T1000 (cell line): Measurements from ENCODE around the gene PCBP3.
"Not testable (repeated sequence)": the region's sequence is repeated elsewhere in the genome, so short reads cannot be mapped to it uniquely, and the experiment has no call there.

Experiments used
- DNase-seq: peaks from one replicate; lab custom pipeline; 2025; ENCODE audit warnings: mixed read lengths; lab: John Stamatoyannopoulos, UW

PCBP3 gene

DNA sequence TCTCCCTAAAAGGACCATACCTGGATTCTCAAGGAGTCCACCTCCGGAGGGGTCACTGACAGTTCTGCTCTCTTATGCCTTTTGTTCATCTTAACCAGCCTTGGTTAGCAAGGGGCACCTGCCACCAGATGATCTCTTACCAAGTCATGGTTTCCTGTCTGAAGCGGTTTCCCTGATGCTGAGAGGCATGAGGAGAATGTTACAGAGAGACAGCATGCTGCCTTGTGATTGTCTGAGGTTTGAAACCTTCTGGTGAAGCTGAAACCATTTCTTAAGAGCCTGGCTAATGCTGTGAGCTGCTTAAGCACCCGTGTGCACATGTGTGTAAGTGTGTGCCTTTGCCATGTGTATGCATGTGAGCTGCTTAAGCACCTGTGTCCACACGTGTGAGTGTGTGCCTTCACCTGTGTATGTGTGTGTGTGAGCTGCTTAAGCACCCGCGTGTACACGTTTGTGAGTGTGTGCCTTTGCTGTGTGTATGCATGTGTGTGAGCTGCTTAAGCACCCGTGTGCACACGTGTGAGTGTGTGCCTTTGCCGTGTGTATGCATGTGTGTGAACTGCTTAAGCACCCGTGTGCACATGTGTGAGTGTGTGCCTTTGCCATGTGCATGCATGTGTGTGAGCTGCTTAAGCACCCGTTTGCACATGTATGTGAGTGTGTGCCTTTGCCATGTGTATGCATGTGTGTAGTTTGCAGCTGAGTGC lies 201.7 kb downstream of the PCBP3 start:
- no peak for DNase-seq

DNA sequence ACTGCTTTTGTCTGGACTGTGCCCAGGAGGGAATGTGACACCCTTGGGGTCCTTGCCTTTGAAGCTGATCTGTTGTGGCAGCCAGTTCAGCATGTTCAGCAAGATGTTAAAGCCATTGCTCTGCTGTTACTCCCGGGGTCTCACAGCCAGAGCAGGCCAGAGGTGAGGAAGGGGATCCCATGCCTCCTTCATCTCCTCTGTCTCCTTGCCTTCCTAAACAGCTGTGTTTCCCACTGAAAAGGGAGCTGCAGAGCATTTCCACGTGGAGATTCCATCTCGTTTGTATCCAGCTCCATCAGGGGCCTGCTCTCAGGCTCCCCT lies 202.2 kb downstream of the PCBP3 start:
- no peak for DNase-seq

DNA sequence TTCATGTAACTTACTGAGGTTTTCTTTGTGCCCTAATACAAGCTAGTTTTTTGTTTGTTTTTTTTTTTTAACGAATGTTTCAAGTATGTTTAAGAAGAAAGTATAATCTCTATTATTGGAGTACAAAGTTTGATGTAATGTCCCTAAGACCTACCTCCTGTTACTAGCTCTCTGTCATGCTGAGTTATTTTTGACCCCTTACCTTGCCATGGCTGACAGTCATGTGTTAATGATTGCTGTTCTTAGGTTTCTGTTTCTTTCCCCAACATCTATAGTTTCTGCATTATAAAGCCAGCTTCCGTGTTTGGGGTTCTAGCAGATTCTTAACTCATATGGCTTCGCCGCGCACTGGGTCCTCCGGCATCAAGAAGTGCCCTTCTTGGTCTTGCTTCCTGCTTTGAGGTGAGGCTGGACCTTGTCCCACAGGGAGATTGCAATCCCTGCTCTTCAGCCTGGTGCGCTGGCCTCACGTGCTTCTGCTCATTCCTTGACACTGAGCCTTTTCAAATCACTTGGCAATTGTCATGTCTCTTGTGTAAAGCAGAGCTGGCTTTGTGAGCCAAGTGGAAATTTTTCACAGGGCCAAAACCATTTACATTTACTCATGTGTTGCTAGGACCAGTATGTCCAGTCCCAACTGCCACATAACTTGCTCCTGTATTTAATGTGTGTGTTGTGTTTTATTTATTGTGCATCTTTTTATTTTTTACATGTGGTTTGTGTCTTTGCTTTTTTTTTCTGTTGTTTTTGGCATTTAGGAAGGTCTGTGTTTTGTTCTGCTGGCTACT lies 203.0 kb downstream of the PCBP3 start:
- no peak for DNase-seq

DNA sequence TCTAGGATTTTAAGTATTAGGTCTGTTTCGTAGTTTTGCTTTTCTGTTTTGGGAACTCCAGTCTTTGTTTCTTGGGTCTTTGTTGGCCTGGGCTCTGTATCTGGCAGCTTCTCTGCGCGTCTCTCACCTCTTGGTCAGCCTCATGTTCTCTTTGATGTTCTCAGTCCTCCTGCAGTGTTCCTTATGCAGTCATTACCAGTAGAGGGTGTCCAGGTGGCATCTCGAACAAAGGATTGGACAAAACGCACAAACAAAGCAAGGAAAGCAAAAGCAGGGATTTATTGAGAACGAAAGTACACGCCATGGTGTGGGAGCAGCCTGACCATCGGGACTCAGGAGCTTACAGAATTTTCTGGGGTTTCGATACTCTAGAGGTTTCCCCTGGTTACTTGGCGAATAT lies 204.3 kb downstream of the PCBP3 start:
- no peak for DNase-seq

GRCh38 chr21:45848331-45848730 lies 204.8 kb downstream of the PCBP3 start:
- DNase-seq = no peak

GRCh38 chr21:45848805-45849204 lies 205.3 kb downstream of the PCBP3 start:
- DNase-seq = no peak

GRCh38 chr21:45849651-45850050 lies 206.1 kb downstream of the PCBP3 start:
- no peak for DNase-seq

DNA sequence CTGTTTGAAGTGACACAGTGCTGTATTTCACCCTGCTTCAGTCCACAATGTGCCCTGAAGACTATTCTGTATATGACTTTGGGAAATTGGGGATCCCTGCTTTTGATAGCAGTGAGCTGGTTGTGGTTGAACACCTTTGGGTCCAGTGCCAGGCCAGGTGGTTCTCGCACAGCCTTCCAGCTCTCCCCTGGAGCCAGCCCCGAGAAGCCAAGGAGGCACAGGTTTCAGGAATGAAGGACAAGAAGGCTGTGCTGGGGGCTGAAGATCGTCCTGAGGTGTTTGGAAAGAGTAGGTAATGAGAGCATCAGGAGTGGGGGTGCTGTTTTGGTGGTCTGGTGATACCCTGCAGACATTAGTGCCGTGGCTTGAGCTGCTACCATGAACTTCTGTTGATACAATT lies 206.7 kb downstream of the PCBP3 start:
- DNase-seq = no peak

DNA sequence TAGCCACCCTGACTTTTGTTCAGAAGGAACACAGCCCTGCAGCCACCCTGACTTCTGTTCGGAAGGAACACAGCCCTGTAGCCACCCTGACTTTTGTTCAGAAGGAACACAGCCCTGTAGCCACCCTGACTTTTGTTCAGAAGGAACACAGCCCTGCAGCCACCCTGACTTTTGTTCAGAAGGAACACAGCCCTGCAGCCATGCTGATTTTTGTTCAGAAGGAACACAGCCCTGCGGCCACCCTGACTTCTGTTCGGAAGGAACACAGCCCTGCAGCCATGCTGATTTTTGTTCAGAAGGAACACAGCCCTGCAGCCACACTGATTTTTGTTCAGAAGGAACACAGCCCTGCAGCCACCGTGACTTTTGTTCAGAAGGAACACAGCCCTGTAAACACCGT lies 208.9 kb downstream of the PCBP3 start:
- DNase-seq = not testable (repeated sequence)

GRCh38 chr21:45852886-45853400 lies 209.4 kb downstream of the PCBP3 start:
- no peak for DNase-seq

GRCh38 chr21:45853703-45854342 lies 210.3 kb downstream of the PCBP3 start:
- no peak for DNase-seq

- no peak for DNase-seq
Measured at GRCh38 chr21:45854690-45855247, 211.2 kb downstream of the PCBP3 start.

GRCh38 chr21:45855248-45855811 lies 211.8 kb downstream of the PCBP3 start:
- DNase-seq = no peak

- no peak for DNase-seq
Measured at GRCh38 chr21:45856442-45856841, 212.9 kb downstream of the PCBP3 start.

- DNase-seq = no peak
Measured at GRCh38 chr21:45856906-45857305, 213.4 kb downstream of the PCBP3 start.

- DNase-seq = no peak
Measured at GRCh38 chr21:45857761-45858160, 214.2 kb downstream of the PCBP3 start.

- DNase-seq = no peak
Measured at GRCh38 chr21:45858180-45858579, 214.7 kb downstream of the PCBP3 start.

- DNase-seq = no peak
Measured at GRCh38 chr21:45859041-45859761, 215.7 kb downstream of the PCBP3 start.

- no peak for DNase-seq
Measured at GRCh38 chr21:45859762-45860357, 216.3 kb downstream of the PCBP3 start.

DNA sequence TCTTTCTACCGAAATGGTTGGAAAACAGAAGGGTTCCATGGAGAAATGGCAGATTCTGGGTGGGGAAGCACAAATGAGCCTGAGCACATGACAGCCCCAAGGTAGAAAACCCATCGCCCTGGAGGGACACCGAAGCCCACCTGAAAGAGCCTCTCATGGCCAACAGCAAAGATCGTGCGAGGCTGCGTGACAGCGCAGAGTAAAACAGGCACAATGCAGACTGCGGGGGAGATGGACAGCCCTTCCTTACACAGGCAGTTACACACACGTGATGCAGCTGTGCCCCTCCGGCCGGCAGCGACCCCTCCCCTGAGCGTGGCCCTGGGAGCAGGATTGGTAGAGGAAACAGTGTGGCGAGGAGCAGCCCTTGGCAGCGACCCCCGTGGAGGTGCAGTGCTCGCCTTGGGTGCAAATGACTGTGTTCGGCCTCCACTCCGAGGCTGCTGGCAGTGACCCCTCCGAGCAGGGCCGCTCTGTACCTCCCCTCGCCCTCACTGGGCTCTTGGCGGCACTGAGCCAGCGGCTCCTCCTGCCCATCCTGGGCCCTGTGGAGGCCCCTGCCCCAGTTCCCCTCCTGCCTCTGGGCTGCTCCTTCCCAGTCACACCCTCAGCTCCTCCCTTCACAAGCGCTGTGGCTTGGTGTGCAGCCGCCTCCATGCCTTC lies 217.1 kb downstream of the PCBP3 start:
- no peak for DNase-seq
